Kidney tubule cell (primary cell): Measurements from ENCODE around the gene RBPJ.
A peak's percentile ranks its signal among the peaks of the same experiment; 100 is the strongest.

Experiments
- DNase-seq: peaks from one replicate; pipeline ENCODE4 v3.0.0-alpha.2; 2018; ENCODE audit warnings: low spot score

The RBPJ gene

GRCh38 chr4:26320538-26321372, at the start of gene RBPJ:
Gene RBPJ (plus strand): TSS chr4:26321014. CDS start chr4:26321029, 15 bp downstream.
- DNase-seq, result peak; percentile 97

DNA sequence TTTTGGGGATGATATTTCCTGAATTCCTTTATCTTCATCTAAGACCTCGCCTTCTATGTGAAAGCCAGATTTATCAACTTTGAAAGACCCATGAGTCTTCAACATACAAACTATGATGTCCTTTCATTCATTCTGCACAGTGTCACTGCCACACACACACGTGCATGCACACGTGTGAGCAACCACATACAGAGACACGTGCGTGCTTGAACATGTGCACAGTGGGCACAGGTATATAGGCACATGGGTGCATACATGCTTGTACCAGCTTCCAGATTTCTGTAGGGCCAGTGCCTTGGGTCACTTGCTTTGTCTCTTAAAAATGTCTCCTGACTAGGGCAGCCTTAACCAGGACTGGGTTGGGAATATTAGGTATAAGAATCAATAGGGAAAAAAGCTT, 49.1 kb upstream of the RBPJ start:
- DNase-seq, result no peak

GRCh38 chr4:26272654-26273615, 47.9 kb upstream of the RBPJ start:
- DNase-seq, result no peak

DNA sequence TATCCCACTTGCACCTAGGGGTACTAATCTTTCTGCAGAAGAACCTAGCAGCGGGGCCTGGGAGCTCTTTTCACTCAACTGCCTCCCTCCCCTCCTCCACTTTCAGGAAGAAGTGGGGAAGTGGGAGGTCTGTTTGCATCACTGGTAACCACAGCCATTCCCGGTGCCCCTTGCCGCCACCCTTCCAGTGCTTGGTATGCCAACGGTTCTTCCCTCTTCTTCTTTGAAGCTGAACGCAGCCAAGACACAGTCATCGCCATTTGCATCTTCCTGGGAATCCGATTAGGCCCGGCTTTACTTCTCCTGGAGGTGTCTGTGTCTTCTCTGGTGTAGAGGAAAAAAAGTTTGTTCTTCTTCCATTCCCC, 47.2 kb upstream of the RBPJ start:
- DNase-seq, result no peak

- no peak for DNase-seq
Measured at GRCh38 chr4:26275281-26275680, 45.5 kb upstream of the RBPJ start.

DNA sequence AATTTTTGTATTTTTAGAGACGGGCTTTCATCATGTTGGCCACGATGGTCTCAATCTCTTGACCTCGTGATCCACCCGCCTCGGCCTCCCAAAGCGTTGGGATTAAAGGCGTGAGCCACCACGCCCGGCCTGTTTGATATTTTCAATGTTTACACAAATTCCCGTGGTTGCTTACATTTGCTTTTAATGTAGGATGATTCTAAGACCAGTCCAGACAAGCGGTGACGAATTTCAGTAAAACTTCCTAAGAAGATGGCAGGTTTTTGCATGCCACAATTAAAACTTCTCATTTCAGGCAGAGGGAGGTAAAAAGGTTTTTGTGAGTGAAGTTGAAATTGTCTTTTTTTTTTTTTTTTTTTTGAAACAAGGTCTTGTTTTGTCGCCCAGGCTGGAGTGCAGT, 41.4 kb upstream of the RBPJ start:
- DNase-seq, result no peak

DNA sequence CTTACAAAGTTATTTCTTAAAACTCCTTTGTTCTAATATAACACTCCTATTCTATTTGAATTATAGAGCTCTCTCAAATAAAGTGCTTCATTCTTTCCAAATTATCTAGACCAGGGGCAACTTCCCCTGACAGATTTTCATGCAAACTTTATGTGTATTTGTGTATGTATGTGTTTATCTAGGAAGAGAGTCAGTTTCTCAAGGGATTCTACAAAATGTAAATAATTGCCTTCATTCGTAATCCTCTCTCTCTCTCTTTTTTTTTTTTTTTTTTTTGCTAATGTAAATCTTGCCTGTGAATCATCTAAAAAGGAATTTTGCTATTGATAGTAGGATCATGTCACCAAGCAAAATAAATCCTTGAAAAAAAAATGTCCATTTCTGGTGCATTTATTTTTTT, 38.9 kb upstream of the RBPJ start:
- DNase-seq, result no peak

DNA sequence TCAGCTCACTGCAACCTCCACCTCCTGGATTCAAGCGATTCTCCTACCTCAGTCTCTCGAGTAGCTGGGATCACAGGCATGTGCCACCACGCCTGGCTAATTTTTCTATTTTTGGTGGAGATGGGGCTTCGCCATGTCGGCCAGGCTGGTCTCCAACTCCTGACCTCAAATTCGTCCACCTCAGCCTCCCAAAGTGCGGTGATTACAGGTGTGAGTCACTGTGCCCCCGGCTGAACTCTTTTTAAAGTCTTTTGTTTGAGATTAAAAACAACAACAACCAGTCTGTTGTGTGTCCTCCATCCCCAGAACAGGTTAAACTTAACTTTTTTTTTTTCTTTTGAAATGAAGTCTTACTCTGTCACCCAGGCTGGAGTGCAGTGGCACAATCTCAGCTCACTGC, 36.3 kb upstream of the RBPJ start:
- no peak for DNase-seq

GRCh38 chr4:26285272-26285671, 35.5 kb upstream of the RBPJ start:
- DNase-seq, result no peak

DNA sequence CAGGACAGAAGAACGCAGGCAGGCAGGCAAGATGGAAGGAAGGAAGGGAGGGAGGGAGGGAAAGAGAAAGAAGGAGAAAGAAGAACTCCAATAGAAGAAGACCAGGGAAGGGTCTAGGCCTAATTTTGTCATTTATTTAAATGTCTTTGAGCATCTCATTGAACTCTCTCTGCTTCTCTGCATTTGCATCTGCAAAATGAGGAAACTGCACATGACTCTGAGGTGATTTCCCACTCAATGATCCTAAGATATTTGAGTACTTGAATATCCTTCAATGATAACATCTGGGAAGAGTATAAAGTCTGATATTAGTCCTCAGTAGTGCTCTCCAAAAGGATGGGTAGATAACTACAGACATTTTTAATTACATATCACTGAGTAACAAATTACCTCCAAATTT, 33.1 kb upstream of the RBPJ start:
- no peak for DNase-seq

DNA sequence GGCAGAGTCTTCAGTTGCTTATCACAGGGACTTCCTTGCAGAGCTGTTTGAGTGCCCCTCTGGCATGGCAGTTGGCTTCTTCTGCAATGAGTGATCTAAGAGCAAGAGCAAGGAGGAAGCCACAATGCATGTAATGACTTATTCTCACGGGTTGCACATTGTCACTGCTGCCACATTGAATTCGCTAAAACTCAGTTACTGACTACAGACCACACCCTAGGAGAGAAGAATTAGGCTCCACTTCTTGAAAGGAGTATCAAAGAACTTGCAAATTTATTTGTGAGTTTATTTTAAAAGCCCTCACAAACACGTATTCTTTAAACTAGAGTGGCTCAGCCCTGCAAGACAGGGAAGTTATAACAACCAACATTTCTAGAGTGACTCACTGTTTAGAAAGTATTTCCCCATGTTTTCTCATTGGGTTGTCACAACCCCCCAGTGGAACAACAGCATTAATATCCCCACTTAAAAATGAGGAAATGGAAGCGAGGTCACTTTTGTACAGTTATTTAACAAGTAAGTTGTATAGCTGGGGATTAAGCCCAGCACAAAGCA, 32.4 kb upstream of the RBPJ start:
- DNase-seq, result peak; percentile 75

GRCh38 chr4:26289401-26289800, 31.4 kb upstream of the RBPJ start:
- DNase-seq, result no peak

- no peak for DNase-seq
Measured at GRCh38 chr4:26290321-26290720, 30.5 kb upstream of the RBPJ start.

GRCh38 chr4:26294904-26295303, 25.9 kb upstream of the RBPJ start:
- DNase-seq, result no peak

DNA sequence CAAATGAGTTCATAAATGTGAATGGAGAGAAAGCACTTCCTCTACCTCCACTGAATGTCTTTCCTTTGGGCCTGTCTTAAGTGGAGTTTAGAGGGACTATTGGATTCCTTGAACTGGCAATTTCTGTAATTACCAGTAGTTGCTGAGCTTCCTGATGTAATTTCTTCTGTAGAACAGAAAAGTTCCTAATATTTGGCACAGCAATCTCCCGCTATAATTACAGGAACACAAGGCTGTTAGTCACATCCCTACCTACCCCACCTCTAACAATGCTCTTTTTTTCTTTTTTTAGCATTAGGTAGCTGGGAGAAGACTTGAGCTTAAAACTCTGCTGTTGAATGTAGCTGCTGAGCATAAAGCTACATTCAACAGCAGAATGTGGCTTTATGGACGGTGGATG, 24.8 kb upstream of the RBPJ start:
- no peak for DNase-seq

- DNase-seq, result no peak
Measured at GRCh38 chr4:26296514-26296913, 24.3 kb upstream of the RBPJ start.

DNA sequence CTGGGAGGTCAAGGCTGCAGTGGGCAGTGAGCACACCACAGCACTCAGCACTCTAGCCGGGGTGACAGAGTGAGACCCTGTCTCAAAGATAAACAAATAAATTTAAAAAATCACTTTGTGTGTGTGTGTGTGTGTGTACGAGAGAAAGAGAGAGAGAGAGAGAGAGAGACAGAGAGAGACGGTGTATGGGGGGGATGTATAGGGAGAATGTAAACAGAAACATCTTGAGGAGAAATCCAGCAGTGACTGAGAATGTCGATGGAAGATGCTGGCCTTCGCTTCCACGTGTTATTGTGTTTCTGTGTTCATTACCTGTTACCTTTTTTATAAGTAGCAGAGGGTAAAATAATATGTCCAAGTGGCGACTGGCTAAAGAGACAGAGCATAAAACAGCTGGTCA, 23.6 kb upstream of the RBPJ start:
- no peak for DNase-seq

DNA sequence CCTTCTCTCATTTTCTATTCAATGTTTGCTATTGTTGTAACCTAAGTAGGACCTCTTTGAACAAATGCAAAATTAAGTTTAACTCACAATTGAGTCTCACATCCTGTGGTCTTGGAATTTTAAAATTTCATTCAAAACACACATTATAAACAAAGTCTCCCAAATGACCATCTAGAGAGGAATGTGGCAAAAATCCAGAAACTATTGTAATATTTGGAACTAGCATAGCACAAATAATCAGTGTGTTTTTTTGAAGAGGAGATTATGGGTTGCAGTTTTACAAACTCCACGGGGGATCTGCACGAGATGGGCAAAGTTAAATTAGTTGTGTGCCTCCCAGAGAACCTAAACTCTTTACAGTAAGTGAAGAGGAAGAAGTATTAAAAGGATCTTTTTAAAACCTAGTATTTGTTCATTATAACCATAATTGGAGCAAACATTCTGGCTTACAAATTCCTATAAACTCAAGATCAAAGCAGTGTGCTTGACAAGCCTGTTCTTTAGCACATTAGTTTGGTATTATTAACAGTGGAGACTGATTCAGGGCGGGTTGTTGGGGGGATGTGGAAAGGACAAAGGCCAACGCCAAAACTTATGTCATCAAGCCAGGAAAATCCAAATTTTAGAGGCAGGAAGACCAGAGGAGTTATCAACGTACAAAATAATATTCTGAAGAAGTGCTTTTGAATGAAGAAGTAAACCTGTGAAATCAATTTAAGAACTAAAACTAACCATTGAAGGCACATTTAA, 22.4 kb upstream of the RBPJ start:
- DNase-seq, result no peak

DNA sequence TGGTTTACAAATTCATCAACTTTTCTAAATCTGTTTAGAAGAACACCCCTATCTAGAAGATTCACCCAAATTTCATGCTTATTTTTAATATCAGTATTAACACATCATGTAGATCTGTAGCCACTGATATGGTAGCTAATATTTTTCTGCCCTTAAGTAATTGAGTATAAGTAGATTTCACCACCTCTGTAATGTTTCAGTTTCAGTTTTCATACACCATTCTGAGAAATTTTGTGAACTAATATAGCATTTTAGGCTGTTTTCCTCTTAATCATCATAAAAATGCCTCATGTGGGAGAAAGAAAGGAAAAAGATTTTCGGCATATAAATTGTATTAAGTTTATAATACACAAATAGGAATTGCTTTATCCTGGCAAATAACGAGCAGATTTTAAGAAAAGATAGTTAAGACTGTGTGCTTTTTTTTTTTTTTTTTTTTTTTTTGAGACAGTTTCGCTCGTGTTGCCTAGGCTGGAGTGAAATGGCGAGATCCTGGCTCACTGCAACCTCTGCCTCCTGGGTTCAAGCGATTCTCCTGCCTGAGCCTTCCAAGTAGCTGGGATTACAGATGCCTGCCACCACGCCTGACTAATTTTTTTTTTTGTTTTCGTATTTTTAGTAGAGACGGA, 21.4 kb upstream of the RBPJ start:
- no peak for DNase-seq

GRCh38 chr4:26300314-26301307, 20.2 kb upstream of the RBPJ start:
- DNase-seq, result no peak
